GM12878 (cell line): Measurements from ENCODE around the gene ITGB5. TPM values are rescaled to one million over a fixed set of nuclear protein-coding genes. Genes with fewer than 3 reads are reported as not detected.

Experiments used
- ATAC-seq: fragments of 200-7000 bp; cut with Tn5 transposase; 3 replicates; pipeline ENCODE4 v1.9.1; 2020; ENCODE audit warnings: mild to moderate bottlenecking, moderate library complexity
- BruUV-seq: library from RNA; stranded (reverse); fragments of 400-500 nt; replicated peaks from 2 replicates; lab custom pipeline; 2021; lab: Mats Ljungman, UMichigan
- CTCF ChIA-PET: fragments of 300-600 bp; sonication (Branson Sonifier 250); formaldehyde crosslinking; extraction: SDS; loops from one replicate; lab custom pipeline; 2021; ENCODE audit warnings: inconsistent platforms; lab: Yijun Ruan, JAX
- POLR2A ChIA-PET: fragments of 350-600 bp; formaldehyde crosslinking; extraction: SDS; loops from one replicate; lab custom pipeline; 2021; ENCODE audit warnings: inconsistent platforms; lab: Charles Lee
- RAD21 ChIA-PET: fragments of 300-600 bp; sonication (Branson Sonifier 250); formaldehyde crosslinking; loops from one replicate; lab custom pipeline; 2023; ENCODE audit warnings: antibody characterized with exemption; ENCODE audit not compliant: unreplicated experiment; lab: Charles Lee
- SMC1A ChIA-PET: fragments of 300-600 bp; sonication (Branson Sonifier 250); formaldehyde crosslinking; loops from one replicate; lab custom pipeline; 2023; ENCODE audit not compliant: unreplicated experiment, uncharacterized antibody; lab: Charles Lee
- DNase-seq: peaks from one replicate; pipeline ENCODE4 v3.0.0-alpha.2; 2011; ENCODE audit warnings: low read depth, low spot score
- FAIRE-seq: peaks from 3 replicates; lab custom pipeline; 2011; peaks lifted over from hg19 to GRCh38; lab: Jason Lieb, UNC
- H2AFZ ChIP-seq: 2 replicates; pipeline ENCODE4 v1.6.0; 2011; ENCODE audit warnings: low read depth, low read length, control low read depth; ENCODE audit not compliant: control insufficient read depth
- H3K27ac ChIP-seq: 2 replicates; pipeline ENCODE4 v1.5.1; 2011; ENCODE audit warnings: control low read depth; ENCODE audit not compliant: control insufficient read depth, insufficient read depth
- H3K27me3 ChIP-seq, 2 experiments: replicated peaks in 1 of 2; 2 replicates each; pipeline versions ENCODE4 v1.6.0 to v1.6.1; 2011; ENCODE audit warnings: low read length in 1 of 2; ENCODE audit not compliant: control insufficient read depth in 2 of 2, insufficient read depth in 2 of 2
- H3K36me3 ChIP-seq, 2 experiments: 2 replicates each; pipeline ENCODE4 v1.5.1; 2011; ENCODE audit warnings: low read length in 1 of 2; ENCODE audit not compliant: control insufficient read depth in 2 of 2, insufficient read depth in 2 of 2
- H3K4me1 ChIP-seq: 2 replicates; pipeline ENCODE4 v1.6.1; 2011; ENCODE audit warnings: mild to moderate bottlenecking, low read length, moderate library complexity, mixed read lengths; ENCODE audit not compliant: control insufficient read depth, insufficient read depth
- H3K4me2 ChIP-seq: 2 replicates; pipeline ENCODE4 v1.6.0; 2011; ENCODE audit warnings: control low read depth; ENCODE audit not compliant: control insufficient read depth, insufficient read depth
- H3K4me3 ChIP-seq: fragments of 200-600 bp; sonication (generic); 2 replicates; pipeline ENCODE4 v1.5.1; 2016
- H3K79me2 ChIP-seq: 2 replicates; pipeline ENCODE4 v1.6.0; 2011; ENCODE audit warnings: low read length; ENCODE audit not compliant: control insufficient read depth, insufficient read depth
- H3K9ac ChIP-seq: 2 replicates; pipeline ENCODE4 v1.8.0; 2011; ENCODE audit warnings: low read length, control low read depth, mixed read lengths; ENCODE audit not compliant: control insufficient read depth, insufficient read depth
- H3K9me3 ChIP-seq: replicated peaks from 3 replicates; pipeline ENCODE4 v1.5.1; 2011; ENCODE audit warnings: mild to moderate bottlenecking, low read length; ENCODE audit not compliant: control insufficient read depth, insufficient read depth
- H4K20me1 ChIP-seq: 2 replicates; pipeline ENCODE4 v1.6.0; 2011; ENCODE audit not compliant: control insufficient read depth, insufficient read depth
- CHD2 ChIP-seq: IDR thresholded peaks from 2 replicates; pipeline ENCODE4 v1.6.1; 2011; ENCODE audit warnings: low read depth, low read length, improper control_type of control experiment, borderline replicate concordance
- NFXL1 ChIP-seq: fragments of 450-650 bp; IDR thresholded peaks from 2 replicates; pipeline ENCODE4 v1.6.1; 2017; ENCODE audit warnings: antibody characterized with exemption, mild to moderate bottlenecking, borderline replicate concordance
- NFYA ChIP-seq: IDR thresholded peaks from 2 replicates; pipeline ENCODE4 v1.6.1; 2011; ENCODE audit warnings: low read depth, mild to moderate bottlenecking, low read length, improper control_type of control experiment, borderline replicate concordance
- NFYB ChIP-seq: IDR thresholded peaks from 2 replicates; pipeline ENCODE4 v1.6.1; 2011; ENCODE audit warnings: low read depth, mild to moderate bottlenecking, low read length, improper control_type of control experiment, moderate library complexity; ENCODE audit not compliant: insufficient read depth
- POU2F2 ChIP-seq: IDR thresholded peaks from 3 replicates; pipeline ENCODE4 v1.6.1; 2011; ENCODE audit warnings: low read depth, mild to moderate bottlenecking, low read length, borderline replicate concordance
- RB1 ChIP-seq: fragments of 450-650 bp; formaldehyde crosslinking; IDR thresholded peaks from 2 replicates; pipeline ENCODE4 v1.6.1; 2017; ENCODE audit warnings: mild to moderate bottlenecking, borderline replicate concordance
- SIN3A ChIP-seq: IDR thresholded peaks from 2 replicates; pipeline ENCODE4 v1.6.1; 2012; ENCODE audit warnings: low read depth, low read length, improper control_type of control experiment
- YY1 ChIP-seq: IDR thresholded peaks from 2 replicates; pipeline ENCODE4 v1.6.1; 2011; ENCODE audit warnings: low read depth, mild to moderate bottlenecking, low read length
- ZSCAN29 ChIP-seq: fragments of 450-650 bp; IDR thresholded peaks from 2 replicates; pipeline ENCODE4 v1.6.1; 2017; ENCODE audit warnings: mild to moderate bottlenecking, moderate library complexity
- WGBS: methylation state at CpG from one replicate; pipeline ENCODE4 v1.1.6; 2016; ENCODE audit warnings: low lambda C conversion rate; ENCODE audit not compliant: insufficient replicate concordance, insufficient coverage; ENCODE audit errors: missing lambda C conversion rate; 5-methylcytosine and 5-hydroxymethylcytosine counted together
- in situ Hi-C: fragments of 300-500 bp; cut with MboI; formaldehyde crosslinking; loops from 9 replicates; pipeline ENCODE4 v1.14.3; 2018; ENCODE audit warnings: mixed read lengths
- intact Hi-C: fragments of 100-400 bp; cut with micrococcal nuclease; formaldehyde crosslinking; loops from one replicate; pipeline ENCODE4 v1.14.2; 2022; ENCODE audit not compliant: unreplicated experiment
- polyA plus RNA-seq, 11 experiments: library from polyadenylated mRNA; depleted of rRNA in 4 of 11; unstranded in 6 of 11; stranded (reverse) in 5 of 11; fragments of >200 nt; fragmentation: Nextera tagmentation in 4 of 11; fragmentation: Illumina TruSeq in 1 of 11; extraction: Ambion mirVana in 4 of 11; extraction: Trizol in 1 of 11; gene quantifications; 1 replicate in 1 of 11; 2 replicates in 10 of 11; pipeline versions ENCODE4 v1.2.1 to v1.2.3, GENCODE V29; 2011 to 2016; ENCODE audit warnings: inconsistent platforms in 2 of 11, missing spikeins in 2 of 11, low read depth in 1 of 11
- total RNA-seq, 4 experiments: library from RNA; depleted of rRNA in 3 of 4; stranded (reverse); fragments of >200 nt in 3 of 4; fragmentation: Illumina TruSeq in 1 of 4; extraction: Trizol in 1 of 4; gene quantifications; 2 replicates each; pipeline versions ENCODE4 v1.2.1 to v1.2.3, GENCODE V29; 2013 to 2021
- TF ChIP-seq, protein P1 (sequence below): fragments of 450-650 bp; IDR thresholded peaks from 2 replicates; pipeline ENCODE4 v1.6.1; 2018; ENCODE audit warnings: borderline replicate concordance, mild to moderate bottlenecking; ENCODE audit not compliant: partially characterized antibody

ITGB5 gene
- total and polyA plus RNA-seq, 10 of the 15 experiments (the other 5 are each of a cell fraction or from before 2014, with no cell fraction given): 0.05 to 10.0 (median 0.83) TPM; not detected in 2

DNA sequence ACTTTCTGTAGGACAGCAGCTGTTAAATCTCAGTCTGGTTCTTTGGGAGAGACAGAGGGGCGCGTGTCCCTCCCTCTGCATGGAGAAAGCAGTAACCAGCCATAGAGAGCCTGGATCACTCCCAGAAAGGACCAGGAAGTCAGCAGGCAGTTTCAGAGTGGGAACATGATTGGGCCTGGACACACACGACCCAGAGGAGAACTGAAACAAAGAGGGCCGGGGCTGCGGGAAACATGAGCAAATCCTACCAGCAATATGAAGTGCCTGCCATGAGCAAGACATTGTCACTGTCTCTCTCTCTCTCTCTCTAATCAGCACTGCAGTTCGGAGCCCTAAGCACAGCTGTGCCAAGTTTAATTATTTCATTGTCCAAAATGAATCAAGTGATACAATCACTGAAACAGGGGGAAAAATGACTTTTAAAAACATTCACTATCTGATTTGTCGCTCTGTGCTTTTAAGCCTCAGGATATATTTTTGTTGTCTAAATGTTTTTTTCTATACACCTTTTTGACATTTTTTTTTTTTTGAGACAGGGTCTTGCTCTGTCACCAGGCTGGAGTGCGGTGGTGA lies 29.8 kb upstream of the ITGB5 start:
- Histone ChIP-seq H3K4me3 (no peak overlapping the region), H3K4me2 (no peak overlapping the region), H3K4me1 (no peaks in the 10 kb centered on the region), H4K20me1 (no peaks in the 10 kb centered on the region), H3K9ac (no peak overlapping the region), H3K36me3 (no peaks in the 10 kb centered on the region), H3K27me3 (peaks cover 0 to 2% of the 10 kb centered on the region in 2 experiments; a peak in 1 of 4 replicates), H2AFZ (no peak overlapping the region), H3K27ac (no peak overlapping the region), H3K9me3 (no peaks in the 10 kb centered on the region), H3K79me2 (no peaks in the 10 kb centered on the region)
- SMC1A ChIA-PET: interaction anchor here (1.7 kb wide), 1 partner anchor 10 kb away, joined by 4 read pairs; no protein-coding TSS in a partner anchor
- POLR2A ChIA-PET: interaction anchor here (0.8 kb wide), 1 partner anchor 88 kb away, joined by 3 read pairs; no protein-coding TSS in a partner anchor
- CTCF ChIA-PET: interaction anchor here (1.8 to 3.6 kb wide), 2 partner anchors 11 to 16 kb away, joined by 6 to 16 read pairs; no protein-coding TSS in a partner anchor
- DNase-seq: no peak
- no peak for FAIRE-seq
- in situ Hi-C loops (no loop called here), intact Hi-C loops (no loop called here)
- no peak for TF ChIP-seq YY1
- no peak for TF ChIP-seq NFYA
- no peak for TF ChIP-seq RB1
- no peak for TF ChIP-seq NFYB
- TF ChIP-seq NFXL1: no peak
- TF ChIP-seq SIN3A: no peak
- no peak for TF ChIP-seq POU2F2
- TF ChIP-seq CHD2: no peak
- TF ChIP-seq, protein P1, sequence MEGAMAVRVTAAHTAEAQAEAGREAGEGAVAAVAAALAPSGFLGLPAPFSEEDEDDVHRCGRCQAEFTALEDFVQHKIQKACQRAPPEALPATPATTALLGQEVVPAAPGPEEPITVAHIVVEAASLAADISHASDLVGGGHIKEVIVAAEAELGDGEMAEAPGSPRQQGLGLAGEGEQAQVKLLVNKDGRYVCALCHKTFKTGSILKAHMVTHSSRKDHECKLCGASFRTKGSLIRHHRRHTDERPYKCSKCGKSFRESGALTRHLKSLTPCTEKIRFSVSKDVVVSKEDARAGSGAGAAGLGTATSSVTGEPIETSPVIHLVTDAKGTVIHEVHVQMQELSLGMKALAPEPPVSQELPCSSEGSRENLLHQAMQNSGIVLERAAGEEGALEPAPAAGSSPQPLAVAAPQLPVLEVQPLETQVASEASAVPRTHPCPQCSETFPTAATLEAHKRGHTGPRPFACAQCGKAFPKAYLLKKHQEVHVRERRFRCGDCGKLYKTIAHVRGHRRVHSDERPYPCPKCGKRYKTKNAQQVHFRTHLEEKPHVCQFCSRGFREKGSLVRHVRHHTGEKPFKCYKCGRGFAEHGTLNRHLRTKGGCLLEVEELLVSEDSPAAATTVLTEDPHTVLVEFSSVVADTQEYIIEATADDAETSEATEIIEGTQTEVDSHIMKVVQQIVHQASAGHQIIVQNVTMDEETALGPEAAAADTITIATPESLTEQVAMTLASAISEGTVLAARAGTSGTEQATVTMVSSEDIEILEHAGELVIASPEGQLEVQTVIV: no peak
- no peak for TF ChIP-seq ZSCAN29
- BruUV-seq: no TSS peak
- no peak for ATAC-seq
- RAD21 ChIA-PET: no interaction called here
- WGBS: 51% methylated on average over 8 of the region's 8 CpGs
